Mucosa of descending colon (tissue), 3 donors: Measurements from ENCODE around the gene FERMT3. TPM values are rescaled to one million over a fixed set of nuclear protein-coding genes. Genes with fewer than 3 reads are reported as not detected.

Source experiments
- ATAC-seq: fragments of 200-7000 bp; cut with Tn5 transposase; one replicate; pipeline ENCODE4 v1.9.1; 2020; ENCODE audit warnings: mild to moderate bottlenecking, moderate library complexity
- DNase-seq, 3 donors: peaks; one replicate each; pipeline ENCODE4 v3.0.0-alpha.2; 2020
- H3K36me3 ChIP-seq: fragments of 200-600 bp; one replicate; pipeline ENCODE4 v1.8.0; 2021; ENCODE audit warnings: low read depth, mild to moderate bottlenecking
- H3K4me1 ChIP-seq: fragments of 200-600 bp; one replicate; pipeline ENCODE4 v1.8.0; 2021; ENCODE audit warnings: low read depth, mild to moderate bottlenecking
- H3K4me3 ChIP-seq: fragments of 200-600 bp; one replicate; pipeline ENCODE4 v1.8.0; 2021; ENCODE audit warnings: mild to moderate bottlenecking
- H3K9me3 ChIP-seq: fragments of 200-600 bp; one replicate; pipeline ENCODE4 v1.8.0; 2021; ENCODE audit warnings: mild to moderate bottlenecking
- CTCF ChIP-seq: fragments of 200-600 bp; IDR thresholded peaks from one replicate; pipeline ENCODE4 v1.8.0; 2022; ENCODE audit warnings: antibody characterized with exemption, mild to moderate bottlenecking
- intact Hi-C, 2 donors: fragments of 100-400 bp; cut with DNase I in 1 of 2; cut with micrococcal nuclease in 1 of 2; formaldehyde crosslinking; loops; one replicate each; pipeline versions ENCODE4 v1.11.0 to v1.11.1; 2022; cut with DNase I, micrococcal nuclease
- total RNA-seq, 3 donors: library from RNA; stranded (reverse); fragmentation: NEBNext Ultra II Directional in 2 of 3; extraction: Animal tissue kit (Norgen Biotek cat#: 25700) in 2 of 3; gene quantifications; one replicate each; pipeline versions ENCODE4 v1.2.1 to v1.2.4, GENCODE V29; 2021 to 2023
- donor health status: DM: no; HTN: no; CAD: no; lungs with moderate emphysema.
- donor health status: DM: no; HTN: no; CAD: no.
- donor health status: DM: no; HTN: yes; CAD: no.

FERMT3 gene
- total RNA-seq, 3 donors from 2014 or later: 19.7 to 32.7 (median 26.4) TPM

- no peak for TF ChIP-seq CTCF
- peak; percentile 6 for ATAC-seq
- intact Hi-C loops: no loop called here
Observed at GRCh38 chr11:64164392-64165312, 41.9 kb upstream of the FERMT3 start.

GRCh38 chr11:64165481-64165841 lies 41.1 kb upstream of the FERMT3 start:
- peak in 1 of 3 donors; percentile 44 for DNase-seq
- intact Hi-C loops: no loop called here

More at GRCh38 chr11:64164392-64165312, 41.9 kb upstream of the FERMT3 start:
- DNase-seq: peak in 2 of 3 donors; percentile 50 to 67
- Histone ChIP-seq H3K4me1 (peaks cover 12% of the 10 kb centered on the region), H3K4me3 (peak overlapping the region; percentile 56), H3K9me3 (no peaks in the 10 kb centered on the region), H3K36me3 (no peaks in the 10 kb centered on the region)

GRCh38 chr11:64165842-64166635 lies 40.5 kb upstream of the FERMT3 start, which contains the start of gene MACROD1:
Gene MACROD1, minus strand, starts transcription at chr11:64166113. Its CDS starts 119 bp downstream, at chr11:64165994.
- no peaks in the 10 kb centered on the region for H3K36me3 ChIP-seq
- DNase-seq: peak; percentile 93 to 95 (median 94)
- H3K9me3 ChIP-seq: no peaks in the 10 kb centered on the region
- intact Hi-C loops: no loop called here
- peak; percentile 95 for ATAC-seq
- peaks cover 12% of the 10 kb centered on the region for H3K4me1 ChIP-seq
- no peak for TF ChIP-seq CTCF
- H3K4me3 ChIP-seq: peak within 1 kb of the TSS; percentile 56

More at GRCh38 chr11:64165481-64165841, 41.1 kb upstream of the FERMT3 start:
- peaks cover 12% of the 10 kb centered on the region for H3K4me1 ChIP-seq
- no peaks in the 10 kb centered on the region for H3K36me3 ChIP-seq
- no peaks in the 10 kb centered on the region for H3K9me3 ChIP-seq
- no peak for TF ChIP-seq CTCF
- peak overlapping the region; percentile 56 for H3K4me3 ChIP-seq
- ATAC-seq: peak; percentile 9

GRCh38 chr11:64170419-64170818 lies 36.1 kb upstream of the FERMT3 start:
- ATAC-seq: no peak
- Histone ChIP-seq H3K36me3 (no peaks in the 10 kb centered on the region), H3K9me3 (no peaks in the 10 kb centered on the region), H3K4me3 (no peak overlapping the region), H3K4me1 (peaks cover under 1% of the 10 kb centered on the region)
- intact Hi-C loops: no loop called here
- TF ChIP-seq CTCF: no peak
- no peak for DNase-seq

GRCh38 chr11:64173616-64174355 lies 32.7 kb upstream of the FERMT3 start:
- DNase-seq (no peak), ATAC-seq (no peak)
- no peak for TF ChIP-seq CTCF
- no peaks in the 10 kb centered on the region for H3K4me1 ChIP-seq
- H3K4me3 ChIP-seq: no peak overlapping the region
- no peaks in the 10 kb centered on the region for H3K9me3 ChIP-seq
- intact Hi-C loops: no loop called here
- H3K36me3 ChIP-seq: no peaks in the 10 kb centered on the region
